Panc1 (cell line): ENCODE data around the gene LOXL1. TPM values are rescaled to one million over a fixed set of nuclear protein-coding genes. Genes with fewer than 3 reads are reported as not detected.

Experiments
- ATAC-seq: fragments of 200-7000 bp; cut with Tn5 transposase; 2 replicates; pipeline ENCODE4 v1.9.1; 2020; ENCODE audit warnings: mild to moderate bottlenecking, moderate library complexity
- BruUV-seq: library from RNA; stranded (reverse); fragments of 400-500 nt; replicated peaks from 2 replicates; lab custom pipeline; 2021; lab: Mats Ljungman, UMichigan
- CTCF ChIA-PET: fragments of 300-600 bp; sonication (Branson Sonifier 250); formaldehyde crosslinking; loops from one replicate; lab custom pipeline; 2022; ENCODE audit warnings: antibody characterized with exemption; lab: Charles Lee
- POLR2A ChIA-PET: fragments of 300-600 bp; sonication (Branson Sonifier 250); formaldehyde crosslinking; loops from one replicate; lab custom pipeline; 2022; ENCODE audit warnings: antibody characterized with exemption; lab: Charles Lee
- DNase-seq: peaks from one replicate; pipeline ENCODE4 v3.0.0-alpha.2; 2010; ENCODE audit warnings: low read depth, low spot score
- H3K27ac ChIP-seq: 2 replicates; pipeline ENCODE4 v1.5.1; 2011; ENCODE audit warnings: mild to moderate bottlenecking, low read length, inconsistent platforms
- H3K27me3 ChIP-seq: fragments of 200-500 bp; sonication (Bioruptor generic); 2 replicates; pipeline ENCODE4 v1.6.0; 2014; ENCODE audit warnings: low read length, inconsistent platforms; ENCODE audit not compliant: control insufficient read depth, insufficient read depth
- H3K36me3 ChIP-seq: fragments of 200-500 bp; sonication (Bioruptor generic); 2 replicates; pipeline ENCODE4 v1.5.1; 2014; ENCODE audit warnings: inconsistent platforms, mild to moderate bottlenecking, low read length, moderate library complexity; ENCODE audit not compliant: control insufficient read depth, insufficient read depth
- H3K4me1 ChIP-seq: 2 replicates; pipeline ENCODE4 v1.5.1; 2011; ENCODE audit warnings: inconsistent platforms, mild to moderate bottlenecking, low read length, moderate library complexity; ENCODE audit not compliant: control insufficient read depth, insufficient read depth
- H3K4me3 ChIP-seq, 2 experiments: 2 replicates each; pipeline ENCODE4 v1.5.1; 2011 to 2012; ENCODE audit warnings: low read depth in 2 of 2, low read length in 2 of 2, mild to moderate bottlenecking in 2 of 2, inconsistent platforms in 1 of 2, moderate library complexity in 1 of 2
- H3K9me3 ChIP-seq: fragments of 200-500 bp; sonication (Bioruptor generic); 2 replicates; pipeline ENCODE4 v1.5.1; 2014; ENCODE audit warnings: low read depth, mild to moderate bottlenecking, inconsistent platforms, low read length, moderate library complexity; ENCODE audit not compliant: control insufficient read depth, insufficient read depth
- CTCF ChIP-seq: fragments of 450-650 bp; IDR thresholded peaks from 2 replicates; pipeline ENCODE4 v1.5.1; 2017; ENCODE audit warnings: mild to moderate bottlenecking
- POLR2AphosphoS5 ChIP-seq: IDR thresholded peaks from 2 replicates; pipeline ENCODE4 v1.6.1; 2012; ENCODE audit warnings: mild to moderate bottlenecking, low read depth, low read length, moderate library complexity
- SIN3A ChIP-seq: IDR thresholded peaks from 2 replicates; pipeline ENCODE4 v1.6.1; 2012; ENCODE audit warnings: low read depth, mild to moderate bottlenecking, low read length, moderate library complexity, borderline replicate concordance; ENCODE audit not compliant: insufficient read depth
- TCF7L2 ChIP-seq: IDR thresholded peaks from 2 replicates; pipeline ENCODE4 v1.6.1; 2011; ENCODE audit warnings: mild to moderate bottlenecking, low read depth, low read length, inconsistent platforms
- in situ Hi-C: cut with HindIII; loops from 2 replicates; pipeline ENCODE4 v1.10.0; 2016; ENCODE audit warnings: low sequenced_read_pairs, low pct_unique_long_range_greater_than_20kb
- intact Hi-C: fragments of 100-400 bp; cut with micrococcal nuclease; formaldehyde crosslinking; loops from one replicate; pipeline ENCODE4 v1.10.0; 2022; ENCODE audit not compliant: unreplicated experiment
- total RNA-seq: library from RNA; stranded (reverse); gene quantifications from one replicate; pipeline ENCODE4 v1.2.1, GENCODE V29; 2021; ENCODE audit not compliant: unreplicated experiment
- TF ChIP-seq, protein P1 (sequence below), 2 experiments: IDR thresholded peaks; 2 replicates each; pipeline ENCODE4 v1.6.1; 2011 to 2012; ENCODE audit warnings: low read depth in 2 of 2, control low read depth in 1 of 2, low read length in 1 of 2, mild to moderate bottlenecking in 1 of 2, moderate library complexity in 1 of 2; ENCODE audit not compliant: insufficient read depth in 1 of 2

Gene LOXL1
- total RNA-seq, 1 experiment from 2014 or later = 18.6 TPM

DNA sequence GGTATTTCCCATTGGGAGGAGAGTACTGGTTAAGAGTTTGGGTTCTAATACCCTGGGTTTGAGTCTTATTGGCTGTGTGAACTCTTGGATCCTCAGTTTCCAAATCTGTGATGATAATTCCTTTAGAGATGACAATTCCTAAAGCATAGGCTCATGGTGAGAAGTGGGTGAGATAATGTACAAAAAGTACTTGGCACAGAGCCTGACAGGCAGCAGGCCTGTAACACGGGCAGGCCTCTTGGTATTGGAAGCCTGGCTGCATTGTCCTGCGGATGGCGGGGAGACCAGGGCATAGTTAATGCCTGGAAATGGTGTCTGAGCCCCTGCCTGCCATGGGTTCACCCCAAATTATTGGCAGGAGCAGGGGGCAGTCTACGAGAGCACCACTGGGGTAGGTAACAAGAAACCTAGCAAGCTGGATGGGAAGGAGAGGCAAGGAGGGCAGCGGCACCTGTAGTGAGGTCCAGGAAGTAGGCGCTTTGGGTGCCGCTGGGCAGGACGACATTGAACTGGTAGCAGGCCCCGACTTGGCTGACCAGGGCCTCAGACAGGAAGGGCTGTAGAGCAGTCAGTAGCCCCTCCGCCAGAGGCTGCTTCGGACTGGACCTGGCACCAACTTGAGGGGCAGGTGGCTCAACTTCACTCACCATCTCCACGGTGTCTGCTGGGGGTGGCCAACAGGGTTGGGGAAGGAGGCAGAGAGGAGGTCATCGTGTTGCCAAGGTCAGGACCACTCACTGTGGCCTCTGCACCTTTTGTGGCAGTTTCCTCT lies 58.1 kb downstream of the LOXL1 start:
- H3K4me3 ChIP-seq = no peak overlapping the region
- H3K27ac ChIP-seq = no peak overlapping the region
- no peak for TF ChIP-seq POLR2AphosphoS5
- TF ChIP-seq SIN3A = no peak
- no peak for TF ChIP-seq CTCF
- TF ChIP-seq, protein P1, sequence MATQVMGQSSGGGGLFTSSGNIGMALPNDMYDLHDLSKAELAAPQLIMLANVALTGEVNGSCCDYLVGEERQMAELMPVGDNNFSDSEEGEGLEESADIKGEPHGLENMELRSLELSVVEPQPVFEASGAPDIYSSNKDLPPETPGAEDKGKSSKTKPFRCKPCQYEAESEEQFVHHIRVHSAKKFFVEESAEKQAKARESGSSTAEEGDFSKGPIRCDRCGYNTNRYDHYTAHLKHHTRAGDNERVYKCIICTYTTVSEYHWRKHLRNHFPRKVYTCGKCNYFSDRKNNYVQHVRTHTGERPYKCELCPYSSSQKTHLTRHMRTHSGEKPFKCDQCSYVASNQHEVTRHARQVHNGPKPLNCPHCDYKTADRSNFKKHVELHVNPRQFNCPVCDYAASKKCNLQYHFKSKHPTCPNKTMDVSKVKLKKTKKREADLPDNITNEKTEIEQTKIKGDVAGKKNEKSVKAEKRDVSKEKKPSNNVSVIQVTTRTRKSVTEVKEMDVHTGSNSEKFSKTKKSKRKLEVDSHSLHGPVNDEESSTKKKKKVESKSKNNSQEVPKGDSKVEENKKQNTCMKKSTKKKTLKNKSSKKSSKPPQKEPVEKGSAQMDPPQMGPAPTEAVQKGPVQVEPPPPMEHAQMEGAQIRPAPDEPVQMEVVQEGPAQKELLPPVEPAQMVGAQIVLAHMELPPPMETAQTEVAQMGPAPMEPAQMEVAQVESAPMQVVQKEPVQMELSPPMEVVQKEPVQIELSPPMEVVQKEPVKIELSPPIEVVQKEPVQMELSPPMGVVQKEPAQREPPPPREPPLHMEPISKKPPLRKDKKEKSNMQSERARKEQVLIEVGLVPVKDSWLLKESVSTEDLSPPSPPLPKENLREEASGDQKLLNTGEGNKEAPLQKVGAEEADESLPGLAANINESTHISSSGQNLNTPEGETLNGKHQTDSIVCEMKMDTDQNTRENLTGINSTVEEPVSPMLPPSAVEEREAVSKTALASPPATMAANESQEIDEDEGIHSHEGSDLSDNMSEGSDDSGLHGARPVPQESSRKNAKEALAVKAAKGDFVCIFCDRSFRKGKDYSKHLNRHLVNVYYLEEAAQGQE (IDR thresholded peaks at IDR 0.05; ENCODE audit: insufficient read depth in 1 of 2, low read depth in 2 of 2, low read length in 1 of 2) = no peak
- intact Hi-C loops (no loop called here), in situ Hi-C loops (no loop called here)
- H3K9me3 ChIP-seq = no peaks in the 10 kb centered on the region
- ChIA-PET POLR2A (no interaction called here), CTCF (no interaction called here)
- DNase-seq = no peak
- H3K36me3 ChIP-seq = no peaks in the 10 kb centered on the region
- no TSS peak for BruUV-seq
- H3K4me1 ChIP-seq = peaks cover 13% of the 10 kb centered on the region; the same call in 1 of the 2 replicates
- no peak for ATAC-seq
- H3K27me3 ChIP-seq = no peaks in the 10 kb centered on the region

- BruUV-seq = no TSS peak
- no peaks in the 10 kb centered on the region for H3K9me3 ChIP-seq
- TF ChIP-seq CTCF (no peak), SIN3A (no peak), TCF7L2 (no peak), POLR2AphosphoS5 (no peak)
- TF ChIP-seq, protein P1 (IDR thresholded peaks at IDR 0.05; ENCODE audit: insufficient read depth in 1 of 2, low read depth in 2 of 2, low read length in 1 of 2) = no peak
- no peak overlapping the region for H3K27ac ChIP-seq
- no peak overlapping the region for H3K4me3 ChIP-seq
- H3K36me3 ChIP-seq = no peaks in the 10 kb centered on the region
- in situ Hi-C loops (no loop called here), intact Hi-C loops (no loop called here)
- no peaks in the 10 kb centered on the region for H3K27me3 ChIP-seq
- H3K4me1 ChIP-seq = peaks cover 13% of the 10 kb centered on the region; the same call in 1 of the 2 replicates
- CTCF ChIA-PET = no interaction called here
- DNase-seq (no peak), ATAC-seq (no peak)
- POLR2A ChIA-PET = no interaction called here
Observed at GRCh38 chr15:73985101-73985873, 59.0 kb downstream of the LOXL1 start.
